ENCODE results near the gene RNF150.
"Not testable (repeated sequence)": the region's sequence is repeated elsewhere in the genome, so short reads cannot be mapped to it uniquely, and the experiment has no call there.

Gene RNF150

DNA sequence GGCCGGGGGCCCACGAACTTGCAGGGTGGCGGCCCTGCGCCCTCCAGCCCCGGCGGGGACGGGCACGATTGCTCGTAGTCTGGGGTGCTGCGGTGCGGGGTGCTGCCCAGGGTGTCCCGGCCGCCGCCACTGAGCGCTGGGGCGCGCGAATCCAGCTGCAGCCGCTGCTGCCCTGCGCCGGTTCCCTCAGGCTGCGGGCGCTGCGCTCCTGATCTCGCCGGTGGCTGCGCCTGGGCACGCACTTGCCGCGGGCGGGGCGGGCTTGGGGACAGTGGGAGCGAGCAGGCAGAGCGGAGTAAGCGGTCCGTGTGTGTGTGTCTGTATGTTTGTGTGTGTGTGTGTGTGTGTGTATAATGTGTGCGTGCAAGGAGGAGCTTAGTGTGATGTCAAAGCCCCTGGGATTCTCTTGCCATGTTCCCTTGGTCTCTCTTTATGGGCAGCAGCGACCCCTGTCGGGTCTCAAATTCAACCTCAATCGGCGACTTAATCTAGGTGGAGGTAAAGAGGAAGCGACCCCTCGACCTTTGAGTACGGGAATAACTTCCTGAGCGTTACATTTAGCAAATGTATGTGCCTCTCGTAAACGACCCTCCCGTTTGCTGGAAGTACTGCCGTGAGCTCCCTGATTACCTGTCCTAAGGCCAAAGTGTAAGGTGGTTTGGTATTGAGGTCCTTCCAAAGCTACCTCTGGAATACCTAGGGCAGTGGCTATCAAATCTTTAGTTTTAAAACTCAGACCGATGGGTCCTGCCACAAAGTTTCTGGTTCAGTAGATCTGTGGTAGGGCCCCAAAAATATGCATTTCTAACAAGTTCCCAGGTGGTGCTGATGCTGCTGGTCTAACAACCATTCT is at the start of gene RNF150:
RNF150 (minus strand) TSS at position 324 of the 853 bp plus-strand sequence.
- ATAC-seq, result peak; percentile 66
- Mint-ChIP-seq H3K27ac (no peak within 1 kb of the TSS), H3K36me3 (no peaks in the 10 kb centered on the region), H3K9me3 (no peaks in the 10 kb centered on the region), H3K4me1 (peaks cover 5% of the 10 kb centered on the region), H3K4me3 (peak within 1 kb of the TSS; percentile 61)
- DNase-seq (ENCODE audit: low spot score in 2 of 2), result peak; percentile 7 to 61

DNA sequence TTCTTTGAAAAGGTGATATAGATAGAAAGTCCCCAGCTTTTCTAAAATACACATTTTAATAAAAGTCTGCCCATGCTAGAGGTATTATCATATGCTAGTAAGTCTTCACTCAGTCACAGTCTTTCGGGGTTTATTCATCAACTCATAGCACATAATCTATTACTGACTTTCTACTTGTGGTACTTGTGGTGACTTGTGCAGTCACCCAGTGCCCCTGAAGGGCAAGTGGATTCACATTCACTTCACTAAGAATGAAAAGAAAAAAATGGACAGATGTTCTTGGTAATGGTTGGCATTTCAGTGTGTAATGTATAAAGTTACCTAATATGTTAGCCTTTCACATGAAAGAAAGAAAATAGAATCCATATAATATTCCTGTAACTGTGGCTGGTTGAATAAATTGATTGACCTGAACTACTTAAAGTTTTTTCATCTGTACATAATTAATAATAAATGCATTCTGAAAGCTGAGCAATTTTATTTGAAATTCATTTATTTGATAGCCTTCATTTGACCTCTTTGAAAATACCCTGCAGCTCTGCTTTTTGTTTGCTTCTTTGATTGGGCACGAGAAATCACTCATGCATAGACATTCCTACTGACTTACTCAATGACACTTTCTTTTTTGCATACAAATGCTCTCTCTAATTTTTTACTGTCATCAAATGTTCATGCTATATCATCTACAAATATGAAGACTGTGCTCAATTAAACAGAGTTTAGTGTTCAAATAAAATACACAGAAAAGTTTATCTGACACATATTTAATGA is 47.9 kb upstream of the RNF150 start:
- Mint-ChIP-seq H3K4me3 (no peak overlapping the region), H3K4me1 (no peaks in the 10 kb centered on the region), H3K27ac (no peak overlapping the region), H3K36me3 (no peaks in the 10 kb centered on the region), H3K9me3 (no peaks in the 10 kb centered on the region)
- DNase-seq (ENCODE audit: low spot score in 2 of 2), result no peak
- no peak for ATAC-seq

DNA sequence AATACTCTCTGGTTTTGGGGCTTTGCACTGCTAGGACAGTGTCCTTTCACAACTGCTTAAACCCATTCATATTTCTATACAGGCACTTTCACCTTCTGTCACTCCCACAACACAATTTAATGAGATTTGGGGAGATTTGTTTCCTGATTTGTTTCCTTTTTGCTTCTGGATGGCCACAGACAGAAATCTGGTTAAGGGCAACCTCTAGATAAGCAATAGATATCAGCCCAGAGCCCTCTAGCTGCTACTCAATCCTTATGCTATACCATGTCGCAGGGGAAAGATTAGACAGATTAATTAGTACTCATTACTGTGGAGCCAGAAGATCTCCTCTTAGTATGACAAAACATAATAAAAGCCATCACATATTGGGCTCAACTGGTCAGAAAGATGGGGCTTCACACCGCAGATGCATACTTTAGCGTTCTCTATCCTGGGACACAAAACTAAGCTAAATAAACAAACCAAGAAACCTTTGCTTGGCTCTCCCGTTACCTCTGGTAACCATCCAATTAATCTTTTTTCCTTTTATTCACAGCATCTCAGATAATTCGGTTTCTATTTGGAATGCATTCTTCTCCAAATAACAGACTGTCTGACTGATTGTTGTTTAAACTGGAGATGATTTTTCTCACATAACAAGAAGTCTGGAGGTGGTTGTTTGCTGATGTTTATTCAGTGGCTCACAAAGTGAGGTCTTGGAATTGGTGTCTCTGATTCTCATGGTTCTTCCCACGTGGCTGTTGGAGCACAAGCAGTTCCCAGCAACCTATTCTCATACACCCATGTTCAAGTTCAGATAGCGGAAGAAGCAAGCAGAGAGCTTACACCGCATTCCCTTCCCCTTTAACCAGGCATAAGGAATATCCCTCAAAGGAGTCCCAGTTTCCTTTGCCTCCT is 46.5 kb upstream of the RNF150 start:
- ATAC-seq, result no peak
- H3K9me3 Mint-ChIP-seq, result no peaks in the 10 kb centered on the region
- DNase-seq (ENCODE audit: low spot score in 2 of 2), result no peak
- H3K4me1 Mint-ChIP-seq, result no peaks in the 10 kb centered on the region
- no peaks in the 10 kb centered on the region for H3K36me3 Mint-ChIP-seq
- H3K4me3 Mint-ChIP-seq, result no peak overlapping the region
- H3K27ac Mint-ChIP-seq, result no peak overlapping the region

DNA sequence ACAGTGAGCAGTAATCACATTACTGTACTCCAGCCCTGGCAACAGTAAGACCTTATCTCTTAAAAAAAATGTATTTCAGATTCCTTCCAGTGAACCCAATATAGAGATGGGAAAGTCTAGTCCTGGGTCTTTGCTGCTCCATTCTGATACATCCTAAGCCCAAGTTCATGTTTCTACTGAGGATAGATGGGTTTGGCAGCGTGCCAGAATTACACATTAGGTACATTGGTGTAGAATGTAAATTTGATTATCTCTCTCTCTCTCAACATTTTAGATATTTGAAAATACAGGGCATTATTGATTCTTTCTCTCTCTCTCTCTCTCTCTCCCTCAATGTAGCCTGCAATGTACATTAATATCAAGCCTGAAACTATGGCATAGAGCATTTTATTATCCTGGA is 43.9 kb upstream of the RNF150 start:
- Mint-ChIP-seq H3K4me3 (no peak overlapping the region), H3K4me1 (no peaks in the 10 kb centered on the region), H3K9me3 (no peaks in the 10 kb centered on the region), H3K27ac (no peak overlapping the region), H3K36me3 (no peaks in the 10 kb centered on the region)
- DNase-seq (ENCODE audit: low spot score in 2 of 2), result no peak
- no peak for ATAC-seq

DNA sequence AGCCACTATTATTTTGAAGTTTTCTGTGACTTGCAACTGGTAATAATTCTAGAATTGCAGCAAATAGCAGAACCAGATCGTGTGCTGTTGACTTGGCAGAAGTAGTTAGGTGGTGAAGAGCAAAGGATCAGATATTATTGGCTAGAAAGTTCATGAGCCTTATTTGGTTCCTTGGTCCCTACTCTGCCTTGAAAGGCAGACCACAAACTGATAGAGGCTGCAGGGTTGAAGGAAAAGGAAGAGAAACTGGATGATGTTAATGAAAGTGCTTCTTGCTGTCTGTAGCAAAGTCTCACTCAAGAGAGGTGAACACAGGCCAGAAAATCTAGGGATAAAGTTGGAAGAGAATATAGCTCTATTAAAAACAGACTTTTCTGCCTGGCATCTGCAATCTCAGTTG is 41.2 kb upstream of the RNF150 start:
- Mint-ChIP-seq H3K27ac (no peak overlapping the region), H3K4me1 (no peaks in the 10 kb centered on the region), H3K9me3 (no peaks in the 10 kb centered on the region), H3K36me3 (no peaks in the 10 kb centered on the region), H3K4me3 (no peak overlapping the region)
- DNase-seq (ENCODE audit: low spot score in 2 of 2), result no peak
- no peak for ATAC-seq

DNA sequence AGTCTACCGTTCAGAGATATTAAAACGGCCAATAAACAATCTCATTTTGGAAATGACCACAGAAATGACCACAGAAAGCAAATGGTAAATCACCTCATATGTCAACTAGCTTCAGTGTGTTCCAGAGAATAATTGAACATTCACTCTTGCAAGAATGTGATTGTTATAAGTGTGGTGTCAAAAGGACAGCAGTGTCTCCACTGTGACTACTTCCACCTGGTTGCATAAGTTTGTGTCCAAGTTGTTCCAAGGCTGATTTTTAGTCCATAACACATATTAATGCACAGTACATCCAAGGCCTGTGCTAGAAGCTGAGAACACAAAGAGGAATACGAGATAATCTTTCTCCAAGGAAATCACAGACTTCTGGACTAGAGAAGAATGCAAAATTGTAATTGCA is 37.4 kb upstream of the RNF150 start:
- Mint-ChIP-seq H3K36me3 (no peaks in the 10 kb centered on the region), H3K4me1 (no peaks in the 10 kb centered on the region), H3K9me3 (peaks cover 4% of the 10 kb centered on the region), H3K4me3 (no peak overlapping the region), H3K27ac (no peak overlapping the region)
- DNase-seq (ENCODE audit: low spot score in 2 of 2) (no peak), ATAC-seq (no peak)

DNA sequence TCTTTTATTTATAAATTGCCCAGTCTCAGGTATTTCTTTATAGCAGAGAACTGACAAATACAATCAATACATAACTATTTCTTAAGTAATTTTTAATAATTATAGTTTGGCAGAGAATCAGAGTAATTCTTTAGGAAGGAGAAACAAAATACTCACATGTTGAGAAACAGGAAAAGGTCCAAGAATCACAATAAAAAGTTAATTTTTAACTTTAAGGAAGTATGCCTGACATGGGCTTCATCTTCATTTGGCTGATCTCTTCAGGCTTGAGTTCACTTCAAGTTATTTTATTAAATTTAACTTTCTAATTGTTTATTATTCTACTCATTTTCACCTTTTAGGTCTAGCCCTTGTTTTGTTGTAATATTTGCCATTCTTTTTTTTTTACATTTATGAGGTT is 36.1 kb upstream of the RNF150 start:
- no peak overlapping the region for H3K4me3 Mint-ChIP-seq
- DNase-seq (ENCODE audit: low spot score in 2 of 2), result no peak
- peaks cover 4% of the 10 kb centered on the region for H3K9me3 Mint-ChIP-seq
- no peaks in the 10 kb centered on the region for H3K4me1 Mint-ChIP-seq
- no peaks in the 10 kb centered on the region for H3K36me3 Mint-ChIP-seq
- no peak for ATAC-seq
- H3K27ac Mint-ChIP-seq, result no peak overlapping the region

DNA sequence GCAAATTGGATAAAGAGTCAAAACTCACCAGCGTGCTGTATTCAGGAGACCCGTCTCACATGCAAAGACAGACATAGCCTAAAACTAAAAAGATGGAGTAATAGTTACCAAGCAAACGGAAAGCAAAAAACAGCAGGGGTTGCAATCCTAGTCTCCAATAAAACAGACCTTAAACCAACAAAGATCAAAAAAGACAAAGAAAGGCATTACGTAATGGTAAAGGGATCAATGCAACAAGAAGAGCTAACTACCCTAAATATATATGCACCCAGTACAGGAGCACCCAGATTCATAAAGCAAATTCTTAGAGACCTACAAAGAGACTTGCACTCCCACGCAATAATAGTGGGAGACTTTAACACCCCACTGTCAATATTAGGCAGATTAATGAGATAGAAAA is 31.7 kb upstream of the RNF150 start:
- H3K4me3 Mint-ChIP-seq; DNase-seq (ENCODE audit: low spot score in 2 of 2); H3K4me1 Mint-ChIP-seq; H3K27ac Mint-ChIP-seq; ATAC-seq; H3K36me3 Mint-ChIP-seq; H3K9me3 Mint-ChIP-seq: not testable (repeated sequence)

DNA sequence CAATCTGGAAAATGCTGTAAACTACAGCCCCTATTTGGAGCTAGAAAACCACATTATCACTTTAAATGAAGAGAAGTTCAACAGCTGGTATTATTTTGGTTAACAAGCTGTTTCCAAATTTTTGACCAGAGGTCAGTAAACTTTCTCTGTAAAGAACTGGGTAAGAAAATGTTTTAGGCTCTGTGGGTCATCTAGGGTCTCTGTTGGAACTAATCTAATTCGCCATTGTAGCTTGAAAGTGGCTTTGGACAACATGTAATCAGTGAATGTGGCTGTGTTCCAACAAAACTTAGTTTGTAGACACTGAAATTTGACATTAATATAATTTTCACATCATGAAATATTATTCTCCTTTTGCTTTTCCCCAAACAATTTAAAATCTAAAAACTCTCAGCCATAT is 25.8 kb upstream of the RNF150 start:
- no peaks in the 10 kb centered on the region for H3K4me1 Mint-ChIP-seq
- H3K27ac Mint-ChIP-seq, result no peak overlapping the region
- no peak overlapping the region for H3K4me3 Mint-ChIP-seq
- H3K36me3 Mint-ChIP-seq, result no peaks in the 10 kb centered on the region
- DNase-seq (ENCODE audit: low spot score in 2 of 2) (no peak), ATAC-seq (no peak)
- H3K9me3 Mint-ChIP-seq, result no peaks in the 10 kb centered on the region

DNA sequence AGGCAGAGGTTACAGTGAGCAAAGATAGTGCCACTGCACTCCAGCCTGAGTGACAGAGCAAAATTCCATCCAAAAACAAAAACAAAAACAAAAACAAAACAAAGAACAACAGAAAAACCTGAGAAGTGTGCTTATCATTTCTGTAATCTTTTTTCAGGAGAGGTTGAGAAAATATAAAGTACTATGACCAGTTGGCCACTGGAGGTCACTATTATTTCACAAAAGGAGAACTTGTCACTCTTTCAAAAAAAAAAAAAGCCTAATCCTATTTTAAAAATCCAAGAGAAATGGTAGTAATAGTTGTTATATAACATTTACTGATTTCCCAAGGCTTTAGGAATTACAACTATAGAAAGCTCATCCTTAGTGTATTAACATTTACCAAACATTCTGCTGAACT is 24.9 kb upstream of the RNF150 start:
- Mint-ChIP-seq H3K36me3 (no peaks in the 10 kb centered on the region), H3K4me1 (no peaks in the 10 kb centered on the region), H3K4me3 (no peak overlapping the region), H3K9me3 (no peaks in the 10 kb centered on the region), H3K27ac (no peak overlapping the region)
- no peak for DNase-seq (ENCODE audit: low spot score in 2 of 2)
- no peak for ATAC-seq

DNA sequence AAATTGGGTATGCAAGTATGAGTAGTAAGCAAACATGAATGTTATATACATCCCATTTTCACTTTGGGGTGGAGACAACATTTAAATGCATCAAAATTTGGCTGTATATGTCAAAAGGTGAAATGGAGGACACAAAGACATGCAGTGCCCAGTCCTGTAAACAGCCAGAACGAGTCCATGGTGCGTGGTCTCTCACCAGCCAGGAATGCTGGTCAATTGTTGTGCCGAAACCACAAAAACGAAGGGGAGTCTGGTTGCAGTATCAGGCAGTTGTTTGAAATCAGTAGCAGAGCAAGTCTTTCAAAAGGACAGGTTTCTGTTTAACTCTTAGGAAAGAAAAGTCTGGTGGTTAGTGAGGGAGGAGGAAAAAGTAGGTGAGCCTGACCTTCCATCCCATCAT is 22.3 kb upstream of the RNF150 start:
- no peak for ATAC-seq
- DNase-seq (ENCODE audit: low spot score in 2 of 2), result no peak
- H3K36me3 Mint-ChIP-seq, result no peaks in the 10 kb centered on the region

DNA sequence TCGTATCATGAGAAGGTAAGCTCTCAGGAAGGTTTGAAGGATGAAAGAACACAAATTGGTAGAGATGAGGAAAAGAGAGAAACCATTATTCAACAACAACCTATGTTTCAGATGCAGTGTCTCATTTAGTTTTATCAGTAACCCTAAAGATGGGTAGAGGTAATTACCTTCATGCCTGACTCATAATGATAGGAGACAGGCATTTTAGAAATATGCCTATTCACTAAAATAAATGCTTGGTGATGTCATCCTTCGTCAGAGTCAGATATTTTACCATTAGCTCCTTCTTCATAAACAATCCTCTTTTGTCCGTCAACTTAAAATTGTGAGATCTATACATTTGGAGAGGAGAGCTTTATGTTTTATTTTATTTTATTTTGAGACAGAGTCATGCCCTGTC is 21.5 kb upstream of the RNF150 start:
- DNase-seq (ENCODE audit: low spot score in 2 of 2) (no peak), ATAC-seq (no peak)
- Mint-ChIP-seq H3K27ac (no peak overlapping the region), H3K9me3 (no peaks in the 10 kb centered on the region), H3K4me3 (no peak overlapping the region), H3K36me3 (no peaks in the 10 kb centered on the region), H3K4me1 (no peaks in the 10 kb centered on the region)

More for the DNA sequence above, 22.3 kb upstream of the RNF150 start:
- Mint-ChIP-seq H3K27ac (peak overlapping the region; percentile 45), H3K9me3 (no peaks in the 10 kb centered on the region), H3K4me1 (no peaks in the 10 kb centered on the region), H3K4me3 (no peak overlapping the region)

DNA sequence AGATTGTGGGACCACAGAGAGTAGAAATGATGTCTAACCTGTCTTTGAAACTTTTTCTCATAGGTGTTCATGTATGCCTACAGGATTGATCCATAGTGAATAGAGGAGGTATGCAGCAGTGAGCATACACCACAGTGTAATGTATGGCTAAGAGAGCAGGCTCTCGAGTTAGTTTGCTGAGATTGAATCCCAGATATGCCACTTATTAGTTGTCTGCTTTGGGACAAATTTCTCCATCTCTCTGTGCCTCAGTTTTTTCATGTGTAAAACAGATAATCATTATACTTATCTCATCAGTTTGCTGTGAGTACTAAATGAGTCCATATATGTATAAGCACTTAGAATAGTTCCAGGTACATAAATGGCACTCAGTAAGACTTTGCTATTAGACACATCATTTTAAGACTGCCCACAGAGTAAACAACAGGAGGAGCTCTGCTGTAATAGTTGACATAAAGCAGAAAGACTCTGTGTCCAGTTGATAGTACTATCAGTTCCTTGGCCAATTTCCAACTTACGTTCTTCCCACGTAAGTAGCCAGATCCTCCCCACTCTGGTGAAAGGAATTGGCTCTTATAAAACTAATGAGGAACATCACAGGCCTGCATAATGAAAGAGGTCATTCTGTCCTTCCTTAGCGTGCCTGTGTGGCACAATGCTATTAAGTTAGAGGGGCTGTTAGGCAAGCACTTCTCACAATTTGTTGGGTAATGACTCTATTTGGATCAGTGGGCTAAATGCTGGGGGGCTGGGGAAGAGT is 20.7 kb upstream of the RNF150 start:
- Mint-ChIP-seq H3K4me1 (no peaks in the 10 kb centered on the region), H3K36me3 (no peaks in the 10 kb centered on the region), H3K4me3 (no peak overlapping the region), H3K9me3 (no peaks in the 10 kb centered on the region), H3K27ac (no peak overlapping the region)
- ATAC-seq, result no peak
- DNase-seq (ENCODE audit: low spot score in 2 of 2), result no peak

DNA sequence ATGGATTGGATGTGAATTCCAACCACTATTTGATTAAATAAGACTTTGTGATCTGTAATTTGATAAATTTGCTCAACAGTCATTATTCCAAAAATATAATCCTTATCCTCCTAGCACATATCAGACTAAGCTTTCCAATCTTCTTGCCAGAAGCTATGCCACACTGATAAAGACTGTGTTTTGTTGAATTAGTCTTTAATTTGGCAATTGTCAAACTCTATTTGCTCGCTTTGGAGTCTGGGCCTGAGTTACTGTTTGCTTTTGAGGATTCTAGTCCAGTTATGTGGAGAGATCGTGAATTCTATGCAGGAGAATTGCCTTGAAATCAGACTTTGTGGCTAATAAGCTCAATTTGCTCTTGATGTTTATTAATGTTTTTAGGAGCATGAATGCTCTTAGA is 10.9 kb upstream of the RNF150 start:
- H3K27ac Mint-ChIP-seq, result no peak overlapping the region
- no peaks in the 10 kb centered on the region for H3K36me3 Mint-ChIP-seq
- DNase-seq (ENCODE audit: low spot score in 2 of 2), result no peak
- no peak overlapping the region for H3K4me3 Mint-ChIP-seq
- H3K4me1 Mint-ChIP-seq, result no peaks in the 10 kb centered on the region
- ATAC-seq, result no peak
- no peaks in the 10 kb centered on the region for H3K9me3 Mint-ChIP-seq

DNA sequence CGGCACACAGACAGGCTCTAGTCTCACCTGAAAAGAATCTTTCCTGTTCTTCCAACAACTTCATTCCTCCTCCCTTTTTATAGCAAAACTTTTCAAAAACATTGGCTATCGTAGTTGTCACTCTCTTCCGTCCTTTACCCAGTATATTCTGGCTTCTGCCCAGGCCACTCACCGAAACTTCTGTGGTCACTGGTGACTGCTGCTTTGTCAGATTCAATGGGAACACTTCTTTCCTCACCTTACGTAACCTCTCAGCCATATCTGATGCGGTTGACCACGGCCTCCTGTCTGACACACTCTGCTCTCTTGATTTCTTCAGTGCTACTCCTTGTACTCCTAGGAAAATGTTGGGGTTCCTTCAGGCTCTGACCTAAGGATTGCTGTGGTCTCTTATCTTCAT is 9.2 kb upstream of the RNF150 start:
- Mint-ChIP-seq H3K4me3 (no peak overlapping the region), H3K36me3 (no peaks in the 10 kb centered on the region), H3K27ac (no peak overlapping the region), H3K9me3 (no peaks in the 10 kb centered on the region), H3K4me1 (no peaks in the 10 kb centered on the region)
- DNase-seq (ENCODE audit: low spot score in 2 of 2), result no peak
- ATAC-seq, result peak; percentile 28

Data from stimulated activated effector memory CD8-positive, alpha-beta T cell treated with anti-CD3 and anti-CD28 coated beads, Interleukin-12 subunit alpha, Interleukin-12 subunit beta, amount 100 ng/mL, for 72 hours (primary cell).